Omental fat pad (tissue), 4 donors: ENCODE data around the gene TMEM119. TPM values are rescaled to one million over a fixed set of nuclear protein-coding genes. Genes with fewer than 3 reads are reported as not detected.

Experiments
- ATAC-seq: fragments of 150-250 bp; one replicate; pipeline ENCODE4 v1.9.1; 2016; ENCODE audit warnings: mild to moderate bottlenecking, moderate library complexity; ENCODE audit not compliant: low FRiP score
- DNase-seq: peaks from one replicate; pipeline ENCODE4 v3.0.0-alpha.2; 2019; ENCODE audit warnings: low spot score
- CTCF ChIP-seq, 3 donors: fragments of 450-650 bp; IDR thresholded peaks; one replicate each; pipeline ENCODE4 v1.5.1; 2016 to 2017; ENCODE audit warnings: antibody characterized with exemption in 3 of 3, mild to moderate bottlenecking in 3 of 3, moderate library complexity in 2 of 3
- total RNA-seq, 4 donors: library from RNA; depleted of rRNA; stranded (reverse); fragments of >200 nt; gene quantifications; one replicate each; pipeline ENCODE4 v1.1.0, GENCODE V29; 2016

TMEM119 gene
- total RNA-seq, 4 donors from 2014 or later: 3.1 to 28.8 (median 8.8) TPM

DNA sequence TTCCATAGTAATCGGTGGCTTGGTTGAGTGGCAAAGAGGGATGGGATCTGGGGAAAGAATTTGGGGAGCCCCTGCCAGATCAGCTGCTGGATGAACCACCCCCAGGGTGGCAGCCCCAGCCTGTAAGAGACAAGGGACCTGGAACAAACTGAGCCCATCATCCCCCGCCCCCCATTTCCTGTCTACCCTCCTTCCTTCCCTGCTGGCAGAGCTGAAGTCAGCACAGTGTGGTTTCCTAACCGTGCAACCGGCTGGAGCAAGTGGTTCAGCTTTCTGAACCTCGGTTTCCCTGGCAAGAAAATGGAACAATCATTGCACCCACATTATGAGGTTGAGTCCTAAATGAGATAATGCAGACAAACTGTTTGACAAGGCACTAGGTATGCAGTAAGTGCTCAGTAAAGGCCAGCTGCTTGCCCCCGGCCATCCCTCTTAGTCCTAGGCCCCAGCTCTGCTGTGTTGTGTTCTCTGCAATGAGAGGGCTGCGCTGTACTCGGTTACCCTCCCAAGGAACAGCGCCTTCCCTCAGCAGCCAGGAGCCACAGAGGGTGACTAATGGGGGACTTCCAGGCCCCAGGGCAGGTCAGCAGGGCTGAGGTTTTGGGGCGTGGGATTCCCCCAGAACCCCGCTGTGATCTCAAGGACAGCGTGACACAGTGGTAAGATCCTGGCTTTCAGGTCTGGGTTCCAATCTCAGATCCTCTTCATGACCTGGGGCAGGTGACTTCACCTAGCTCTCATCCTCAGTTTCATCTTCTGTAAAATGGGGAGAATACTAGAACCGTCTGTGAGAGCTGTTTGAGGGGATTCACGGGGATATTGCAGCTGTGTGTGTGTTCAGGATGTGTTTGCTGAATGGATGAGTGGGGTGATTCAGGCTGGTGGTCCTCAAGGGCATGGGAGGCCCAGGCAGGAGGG, 19.3 kb upstream of the TMEM119 start:
- DNase-seq: no peak
- no peak for TF ChIP-seq CTCF (IDR thresholded peaks at IDR 0.05)
- ATAC-seq: no peak

DNA sequence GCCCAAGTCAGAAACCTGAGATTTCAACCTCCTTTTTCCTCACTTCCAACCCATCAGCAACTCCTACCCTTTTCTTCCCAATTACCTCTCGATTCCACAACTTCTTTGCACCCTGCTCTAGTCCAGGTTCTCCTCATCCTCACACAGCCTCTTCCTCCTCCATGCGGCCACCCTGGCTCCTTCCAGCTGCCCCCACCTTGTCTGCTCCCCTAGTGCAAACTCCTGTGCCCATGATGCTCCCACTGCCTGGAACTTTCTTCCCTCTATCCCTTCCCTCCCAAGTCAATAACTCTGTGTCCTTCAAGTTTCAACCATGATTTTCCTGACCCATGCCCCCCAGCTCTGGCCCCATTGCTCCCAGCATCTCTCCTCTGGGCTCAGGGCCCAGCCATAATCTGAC, 18.5 kb upstream of the TMEM119 start:
- TF ChIP-seq CTCF (IDR thresholded peaks at IDR 0.05): no peak
- ATAC-seq (no peak), DNase-seq (no peak)

DNA sequence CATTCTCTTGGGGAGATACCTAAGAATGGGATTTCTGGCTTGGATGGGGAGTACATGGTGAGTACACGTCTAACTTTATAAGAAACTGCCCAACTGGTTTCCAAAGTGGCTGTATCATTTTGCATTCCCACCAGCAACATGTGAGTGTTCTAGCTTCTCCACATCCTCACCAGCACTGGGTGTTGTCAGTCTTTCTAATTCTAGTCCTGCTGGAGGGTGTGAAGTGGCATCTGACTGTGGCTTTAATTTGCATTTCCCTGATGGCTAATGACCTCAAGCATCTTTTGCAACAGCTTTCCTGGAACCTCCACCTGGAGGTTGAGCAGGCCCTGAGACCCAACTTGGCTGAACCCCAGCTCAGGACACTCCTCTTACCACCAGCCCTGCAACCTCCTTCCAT, 18.0 kb upstream of the TMEM119 start:
- DNase-seq (no peak), ATAC-seq (no peak)
- TF ChIP-seq CTCF (IDR thresholded peaks at IDR 0.05): no peak

GRCh38 chr12:108614639-108615038, 16.8 kb upstream of the TMEM119 start:
- DNase-seq: no peak
- no peak for TF ChIP-seq CTCF (IDR thresholded peaks at IDR 0.05)
- no peak for ATAC-seq

DNA sequence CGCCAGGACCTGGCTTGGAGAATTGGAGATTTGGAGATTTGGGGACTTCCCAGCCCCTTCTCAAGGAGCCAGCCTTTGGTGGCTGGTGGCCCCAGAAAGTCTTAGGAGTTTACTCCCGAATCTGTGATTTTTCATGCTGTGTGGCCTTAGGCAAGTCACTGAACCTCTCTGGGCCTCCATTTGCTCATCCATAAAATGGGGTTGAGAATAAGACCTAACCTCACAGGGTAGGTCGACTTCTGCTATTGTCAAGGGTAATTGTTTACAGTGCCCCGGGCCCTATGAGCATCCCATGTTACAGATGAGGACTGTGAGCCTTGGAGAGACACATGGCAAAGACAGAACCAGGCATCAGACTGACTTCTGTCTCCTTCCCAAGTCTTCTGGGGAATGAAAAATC, 16.2 kb upstream of the TMEM119 start:
- no peak for ATAC-seq
- no peak for TF ChIP-seq CTCF (IDR thresholded peaks at IDR 0.05)
- DNase-seq: no peak

DNA sequence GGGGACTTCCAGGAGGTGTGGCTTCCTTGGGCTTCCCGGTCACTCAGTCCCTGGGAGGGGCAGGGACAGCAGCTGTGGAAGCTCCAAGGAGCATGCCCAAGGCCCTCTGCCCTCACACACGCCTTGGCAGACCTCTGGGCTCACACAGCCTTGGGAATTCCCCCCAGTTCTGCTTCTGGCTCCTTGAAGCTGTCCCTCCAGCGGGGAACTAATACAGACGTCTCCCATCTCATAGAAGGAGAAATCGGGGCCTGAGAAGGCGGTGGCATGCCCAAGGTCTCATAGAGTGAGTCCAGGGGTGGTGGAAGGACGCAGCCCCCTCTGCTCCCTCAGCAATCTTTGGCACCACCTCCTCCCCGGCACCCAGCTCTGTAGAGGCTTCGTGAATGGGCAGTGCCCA, 15.7 kb upstream of the TMEM119 start:
- DNase-seq: no peak
- no peak for ATAC-seq

More for the DNA sequence above, 15.7 kb upstream of the TMEM119 start:
- TF ChIP-seq CTCF (IDR thresholded peaks at IDR 0.05): no peak
